HK-2 (cell line): ENCODE results near the gene HSDL2.
"Not testable (repeated sequence)": the region's sequence is repeated elsewhere in the genome, so short reads cannot be mapped to it uniquely, and the experiment has no call there.

Experiments used
- DNase-seq: peaks from one replicate; pipeline ENCODE4 v3.0.0-alpha.2; 2018; ENCODE audit not compliant: unreplicated experiment

Gene HSDL2

DNA sequence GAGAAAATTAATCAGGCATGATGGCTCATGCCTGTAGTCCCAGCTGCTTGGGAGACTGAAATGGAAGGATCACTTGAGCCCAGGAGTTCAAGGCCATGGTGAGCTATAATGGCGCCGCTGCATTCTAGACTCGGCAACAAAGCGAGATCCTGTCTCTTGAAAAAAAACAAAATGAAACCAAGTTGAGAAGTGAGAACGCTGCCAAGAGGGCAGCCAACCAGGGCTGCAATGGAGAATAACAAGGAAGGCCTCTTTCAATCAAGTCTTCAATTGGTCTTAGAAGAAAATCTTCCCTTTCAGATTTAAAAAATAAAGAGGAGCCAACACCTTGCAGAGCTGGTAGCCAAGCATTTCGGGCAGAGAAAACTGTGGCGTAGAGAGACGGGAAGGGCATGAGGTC, 121.4 kb downstream of the HSDL2 start:
- no peak for DNase-seq

DNA sequence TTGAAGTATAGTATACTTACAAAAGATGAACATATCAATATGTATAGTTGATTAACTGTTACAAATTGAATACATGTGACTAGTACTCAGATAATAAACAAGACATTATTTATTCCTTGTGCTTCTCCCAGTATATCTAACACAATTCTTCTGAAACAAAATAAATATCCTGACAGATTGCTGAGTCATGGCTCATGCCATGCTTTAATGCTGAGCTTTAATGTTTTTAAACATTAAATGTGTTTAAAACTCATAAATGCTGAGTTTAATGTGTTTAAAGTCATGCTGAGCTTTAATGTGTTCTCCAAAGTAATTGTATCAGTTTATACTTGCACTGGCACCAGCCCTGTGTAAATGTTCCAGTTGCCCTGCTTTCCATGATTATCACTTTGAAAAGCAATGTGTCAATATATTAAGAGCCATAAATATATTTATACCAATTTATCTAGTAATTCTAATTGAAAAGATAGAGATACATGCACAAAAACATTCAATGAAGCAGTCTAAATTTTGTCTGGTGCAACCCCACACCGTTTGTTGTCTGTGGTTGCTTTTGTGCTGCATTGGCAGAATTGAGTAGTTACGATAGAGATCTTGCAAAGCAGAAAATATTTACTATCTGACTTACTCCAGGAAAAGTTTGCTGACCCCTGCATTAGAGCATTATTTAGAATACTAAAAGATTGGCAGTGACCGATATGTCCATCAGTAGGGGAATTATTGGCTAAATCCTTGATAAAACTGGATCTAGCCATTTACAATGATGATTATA, 122.5 kb downstream of the HSDL2 start:
- DNase-seq, result no peak

DNA sequence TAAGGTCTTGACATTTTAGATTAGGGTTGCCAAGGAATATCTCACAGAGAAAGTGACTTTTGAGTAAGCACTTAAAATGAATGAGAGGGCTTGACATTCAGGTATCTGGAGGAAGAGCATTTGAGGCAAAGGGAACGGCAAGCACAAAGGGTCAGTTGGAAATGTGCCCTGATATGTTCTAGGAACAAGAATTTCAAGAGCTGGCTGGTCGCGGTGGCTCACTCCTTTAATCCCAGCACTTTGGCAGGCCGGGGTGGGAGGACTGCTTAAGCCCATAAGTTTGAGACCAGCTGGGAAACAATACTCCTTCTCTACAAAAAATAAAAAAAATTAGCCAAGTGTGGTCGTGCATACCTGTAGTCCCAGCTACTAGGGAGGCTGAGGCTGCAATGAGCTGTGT, 123.3 kb downstream of the HSDL2 start:
- no peak for DNase-seq

DNA sequence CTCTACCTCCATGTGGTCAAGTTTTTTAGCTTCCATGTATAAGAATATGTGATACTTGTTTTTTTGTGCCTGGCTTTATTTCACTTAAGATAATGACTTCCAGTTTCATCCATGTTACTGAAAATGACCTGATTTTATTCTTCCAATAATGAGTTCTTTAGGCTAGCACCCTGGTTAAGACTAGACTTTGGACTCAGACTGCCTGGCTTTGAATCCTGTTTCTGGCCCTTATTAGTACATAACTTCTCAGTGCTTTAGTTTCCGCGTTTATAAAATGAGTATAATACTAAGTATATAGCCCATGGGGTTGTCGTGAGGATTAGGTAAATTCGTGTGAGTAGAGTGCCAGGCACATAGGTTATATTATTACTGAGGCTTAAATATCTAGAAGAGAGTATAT, 125.2 kb downstream of the HSDL2 start:
- DNase-seq, result no peak

DNA sequence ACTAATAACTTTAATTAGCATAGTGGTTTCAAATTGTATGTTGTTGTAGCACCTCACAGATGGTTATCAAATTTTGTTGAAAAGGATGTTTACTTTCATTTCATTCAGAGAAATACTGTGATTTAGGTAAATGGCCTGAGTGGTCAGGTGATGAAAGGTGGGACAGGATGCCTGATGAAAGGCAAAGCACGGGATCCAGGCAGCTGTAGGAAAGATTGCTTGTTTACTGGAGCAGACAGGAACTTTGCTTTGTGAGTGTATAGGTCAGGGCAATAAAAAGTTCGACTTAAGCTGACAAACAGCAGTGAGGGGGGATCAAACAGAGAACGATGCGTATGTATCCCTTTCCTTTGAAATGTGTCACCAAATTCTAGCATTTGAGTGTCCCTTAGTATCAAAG, 125.7 kb downstream of the HSDL2 start:
- no peak for DNase-seq

DNA sequence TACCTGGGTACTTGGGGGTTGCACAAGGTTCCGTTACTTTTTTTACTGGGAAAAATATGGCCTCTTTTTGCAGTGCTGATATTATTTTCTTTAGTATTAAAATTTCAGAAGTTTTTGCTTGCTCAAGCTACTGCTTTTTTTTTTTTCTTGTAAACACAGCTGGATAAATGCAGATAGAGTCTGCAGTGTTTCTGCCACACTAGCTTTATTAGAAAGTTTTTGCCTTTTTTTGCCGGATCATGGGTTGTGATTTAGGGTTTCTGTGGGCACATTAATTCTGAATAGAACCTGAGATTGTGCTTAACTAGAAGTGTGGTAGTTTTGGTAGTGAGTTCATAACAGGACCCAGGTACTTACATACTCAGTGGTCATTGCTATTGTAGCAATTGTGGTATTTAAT, 126.7 kb downstream of the HSDL2 start:
- DNase-seq, result no peak

DNA sequence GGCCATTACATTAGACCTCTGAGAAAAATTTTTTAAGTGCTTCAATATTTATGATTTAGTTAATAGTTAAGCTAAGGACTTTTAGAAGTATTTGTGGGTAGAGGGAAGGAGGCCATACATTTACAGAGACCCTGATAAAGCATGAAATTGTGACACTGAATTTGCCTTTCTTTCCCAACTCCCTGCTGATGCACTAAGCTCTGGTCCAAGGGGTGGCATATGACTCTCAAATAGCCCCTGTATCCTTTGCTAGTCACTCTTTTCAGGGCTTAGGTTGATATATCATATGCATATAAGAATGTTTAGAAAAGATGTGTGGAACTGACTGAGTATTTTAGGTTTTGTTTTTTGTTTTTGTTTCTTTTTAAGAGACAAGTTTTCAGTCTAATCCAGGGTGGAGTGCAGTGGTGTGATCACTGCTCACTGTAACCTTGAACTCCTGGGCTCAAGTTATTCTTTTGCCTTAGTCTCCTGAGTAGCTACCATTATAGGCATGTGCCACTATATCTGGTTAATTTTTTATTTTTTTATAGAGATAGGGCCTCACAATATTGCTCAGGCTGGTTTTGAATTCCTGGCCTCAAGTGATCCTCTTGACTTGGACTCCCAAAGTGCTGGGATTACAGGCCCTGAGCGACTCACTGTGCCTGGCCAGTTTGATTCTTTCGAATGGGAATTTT, 127.2 kb downstream of the HSDL2 start:
- no peak for DNase-seq

DNA sequence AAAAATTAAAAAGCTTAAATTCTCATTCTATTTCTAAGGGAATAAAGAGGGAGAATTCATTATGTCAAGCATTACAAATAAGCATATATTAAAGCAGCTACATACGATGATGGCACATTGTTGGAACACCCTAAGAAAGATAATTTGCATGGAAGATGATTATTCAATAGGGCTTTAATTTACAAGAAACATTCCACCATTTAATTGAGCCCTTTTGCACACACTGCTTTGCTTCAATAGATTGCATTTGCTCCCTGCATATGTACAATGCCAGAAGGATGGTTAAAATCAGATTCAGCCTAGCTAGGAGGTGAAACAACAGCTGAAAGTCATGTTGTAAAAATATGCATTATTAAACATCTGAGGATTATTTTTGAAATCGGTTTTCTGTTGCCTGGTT, 128.5 kb downstream of the HSDL2 start:
- DNase-seq, result no peak

DNA sequence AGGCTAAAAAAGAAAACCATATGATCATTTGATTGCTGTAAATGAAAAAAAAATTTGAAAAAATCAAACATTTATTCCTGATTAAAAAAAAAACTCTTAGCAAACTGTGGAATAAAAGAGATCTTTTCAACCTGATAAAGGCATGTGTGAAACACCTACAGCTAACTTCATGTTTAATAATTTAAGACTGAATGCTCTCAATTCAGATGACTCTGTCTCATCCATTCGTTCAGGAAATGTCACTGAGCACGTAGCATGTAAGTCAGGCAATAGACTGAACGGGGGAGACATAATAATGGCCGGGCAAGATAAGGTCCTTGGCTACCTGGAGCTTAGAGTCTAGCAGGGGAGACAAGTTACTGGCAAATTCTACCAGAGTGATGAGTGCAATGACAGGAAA, 132.5 kb downstream of the HSDL2 start:
- DNase-seq, result not testable (repeated sequence)

DNA sequence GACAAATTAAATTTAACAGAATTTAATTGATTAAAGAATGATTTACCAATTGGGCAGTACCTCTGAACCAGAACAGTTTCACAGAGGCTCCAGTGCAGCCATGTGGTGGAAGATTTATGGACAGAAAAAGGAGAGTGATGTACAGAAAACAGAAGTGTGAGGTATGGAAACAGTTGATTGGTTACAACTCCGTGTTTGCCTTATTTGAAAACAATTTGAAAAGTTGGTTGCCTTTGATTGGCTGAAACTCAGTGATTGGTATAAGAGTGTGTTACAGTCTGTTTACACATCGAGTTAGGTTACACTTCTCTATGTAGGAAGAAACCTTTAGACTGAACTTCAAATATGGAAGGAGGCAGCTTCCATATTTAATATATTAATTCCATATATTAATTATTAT, 136.9 kb downstream of the HSDL2 start:
- DNase-seq, result no peak

DNA sequence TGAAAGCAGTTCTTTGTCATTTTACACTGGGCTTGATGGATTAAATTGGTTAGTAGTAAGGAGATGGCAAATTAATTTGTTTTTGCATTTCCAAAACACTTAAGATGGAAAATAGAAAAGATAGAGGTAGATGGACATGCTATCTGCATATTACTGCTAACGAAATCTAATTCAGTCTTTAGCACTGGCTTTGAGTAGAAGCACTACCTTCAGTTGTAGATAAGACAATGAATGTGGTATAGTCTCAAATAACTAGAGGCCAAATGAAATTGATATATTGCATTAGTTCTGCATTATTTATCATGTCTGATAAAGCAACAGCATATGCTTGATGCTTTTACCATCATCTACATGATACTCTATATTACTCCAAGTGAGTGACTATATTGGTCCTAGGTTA, 140.2 kb downstream of the HSDL2 start:
- DNase-seq, result no peak

DNA sequence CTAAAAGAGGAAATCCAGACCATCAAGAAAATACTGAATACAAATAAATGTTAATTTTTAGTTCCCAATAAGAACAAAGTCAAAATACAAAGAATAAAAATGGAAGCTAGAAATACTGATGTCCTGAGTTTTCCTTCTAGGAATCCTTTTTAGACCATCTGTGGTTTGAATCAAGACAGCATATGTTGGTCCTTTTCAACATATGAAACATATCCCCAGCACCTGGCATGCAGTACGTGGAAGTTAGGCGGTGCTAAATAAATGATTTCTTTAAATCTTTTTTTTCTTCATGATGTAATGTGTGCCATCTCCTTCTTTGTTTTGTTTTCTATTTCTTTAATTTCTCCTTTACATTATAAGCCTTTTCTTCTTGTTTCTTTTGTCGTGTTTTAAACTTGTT, 140.7 kb downstream of the HSDL2 start:
- no peak for DNase-seq
